PC-9 (cell line): ENCODE results near the gene CCDC134. TPM values are rescaled to one million over a fixed set of nuclear protein-coding genes. Genes with fewer than 3 reads are reported as not detected.

Source experiments
- Bru-seq: library from RNA; stranded (reverse); fragments of 400-500 nt; gene quantifications from one replicate; lab custom pipeline; 2021; lab: Mats Ljungman, UMichigan
- BruChase-seq, 2 experiments: library from RNA; stranded (reverse); fragments of 400-500 nt; gene quantifications; one replicate each; lab custom pipeline; 2021; lab: Mats Ljungman, UMichigan
- BruUV-seq: library from RNA; stranded (reverse); fragments of 400-500 nt; replicated peaks from 2 replicates; lab custom pipeline; 2021; lab: Mats Ljungman, UMichigan
- CTCF ChIA-PET: fragments of 300-600 bp; sonication (Branson Sonifier 250); formaldehyde crosslinking; loops from one replicate; lab custom pipeline; 2022; ENCODE audit warnings: antibody characterized with exemption; lab: Charles Lee
- POLR2A ChIA-PET: fragments of 300-600 bp; sonication (Branson Sonifier 250); formaldehyde crosslinking; loops from one replicate; lab custom pipeline; 2022; ENCODE audit warnings: antibody characterized with exemption; ENCODE audit not compliant: unreplicated experiment; lab: Charles Lee
- DNase-seq, 2 experiments: peaks; one replicate each; pipeline versions ENCODE4 v3.0.0 to v3.0.0-alpha.2; 2015 to 2022; ENCODE audit warnings: mixed read lengths in 1 of 2
- H2AFZ ChIP-seq: fragments of 200-600 bp; sonication (generic); 2 replicates; pipeline ENCODE4 v1.8.1; 2017; ENCODE audit warnings: antibody characterized with exemption
- H3F3A ChIP-seq: fragments of 200-600 bp; sonication (generic); 2 replicates; pipeline ENCODE4 v1.8.1; 2017; ENCODE audit warnings: antibody characterized with exemption, mild to moderate bottlenecking, low read depth; ENCODE audit not compliant: insufficient read depth
- H3K27ac ChIP-seq: fragments of 200-600 bp; sonication (generic); 2 replicates; pipeline ENCODE4 v1.6.1; 2016; ENCODE audit warnings: mixed run types
- H3K27me3 ChIP-seq: fragments of 200-600 bp; sonication (generic); 2 replicates; pipeline ENCODE4 v1.6.1; 2016; ENCODE audit warnings: low read depth, mixed run types; ENCODE audit not compliant: insufficient read depth
- H3K36me3 ChIP-seq: fragments of 200-600 bp; sonication (generic); 2 replicates; pipeline ENCODE4 v1.6.1; 2016; ENCODE audit warnings: low read depth, mixed run types
- H3K4me1 ChIP-seq: fragments of 200-600 bp; sonication (generic); replicated peaks from 2 replicates; pipeline ENCODE4 v1.6.1; 2016; ENCODE audit warnings: mixed run types; ENCODE audit not compliant: insufficient read depth
- H3K4me2 ChIP-seq: fragments of 200-600 bp; sonication (generic); 2 replicates; pipeline ENCODE4 v1.6.1; 2017; ENCODE audit warnings: mixed run types
- H3K4me3 ChIP-seq: fragments of 200-600 bp; sonication (generic); 2 replicates; pipeline ENCODE4 v1.6.1; 2016; ENCODE audit warnings: mixed run types
- H3K79me2 ChIP-seq: fragments of 200-600 bp; sonication (generic); 2 replicates; pipeline ENCODE4 v1.6.1; 2017; ENCODE audit warnings: low read depth, mixed run types
- H3K9me2 ChIP-seq: fragments of 200-600 bp; sonication (generic); 2 replicates; pipeline ENCODE4 v1.8.1; 2017; ENCODE audit warnings: mild to moderate bottlenecking; ENCODE audit not compliant: insufficient read depth
- H3K9me3 ChIP-seq: fragments of 200-600 bp; sonication (generic); 2 replicates; pipeline ENCODE4 v1.8.1; 2016; ENCODE audit warnings: low read depth; ENCODE audit not compliant: insufficient read depth
- H4K20me1 ChIP-seq: fragments of 200-600 bp; sonication (generic); 2 replicates; pipeline ENCODE4 v1.8.1; 2017; ENCODE audit not compliant: insufficient read depth
- CTCF ChIP-seq: fragments of 200-600 bp; sonication (generic); conservative IDR thresholded peaks from 2 replicates; pipeline ENCODE4 v1.6.1; 2017; ENCODE audit warnings: mixed run types, antibody characterized with exemption, mild to moderate bottlenecking, moderate library complexity
- EZH2 ChIP-seq: fragments of 200-600 bp; sonication (generic); IDR thresholded peaks from 2 replicates; pipeline ENCODE4 v1.8.0; 2017; ENCODE audit warnings: antibody characterized with exemption, low read depth
- intact Hi-C: fragments of 100-400 bp; cut with micrococcal nuclease; formaldehyde crosslinking; loops from one replicate; pipeline ENCODE4 v1.10.0; 2022; ENCODE audit not compliant: unreplicated experiment
- long read RNA-seq: library from polyadenylated mRNA; stranded (forward); transcript quantifications from one replicate; pipeline ENCODE4 v2.0.0, GENCODE V29; 2022
- total RNA-seq: library from RNA; stranded (reverse); gene quantifications from 2 replicates; pipeline ENCODE4 v1.2.3, GENCODE V29; 2021

Gene CCDC134
- total RNA-seq = 29.0 and 33.3 TPM in 2 replicates
- percentile 67 among the genes with signal in this experiment for Bru-seq, nascent RNA
- percentile 67 among the genes with signal in this experiment for BruChase-seq, experiment 1, labeled RNA remaining after a 2-hour chase
- percentile 65 among the genes with signal in this experiment for BruChase-seq, experiment 2, labeled RNA remaining after a 6-hour chase
- long read RNA-seq, transcript CCDC134-201 (7 exons, 1,270 nt) = major isoform, 10 of 20 reads
- long read RNA-seq, partial matches to known transcripts = 0 of 20 reads
- long read RNA-seq, other reads (novel, unspliced or antisense) = 10 of 20 reads

- POLR2A ChIA-PET = interaction anchor here (0.5 to 1.3 kb wide), 17 partner anchors 8 to 354 kb away, joined by 3 to 19 read pairs (median 3); partner anchors contain the start of gene SREBF2
- Histone ChIP-seq H3K27me3 (no peaks in the 10 kb centered on the region), H2AFZ (peak within 1 kb of the TSS; percentile 96), H3K36me3 (no peaks in the 10 kb centered on the region), H3K9me2 (no peaks in the 10 kb centered on the region), H3K27ac (peak within 1 kb of the TSS; percentile 46), H4K20me1 (no peaks in the 10 kb centered on the region), H3K4me3 (peak within 1 kb of the TSS; percentile 71), H3K4me1 (peaks cover 27% of the 10 kb centered on the region), H3F3A (peaks cover 9% of the 10 kb centered on the region; the same call in 1 of the 2 replicates), H3K9me3 (no peaks in the 10 kb centered on the region), H3K79me2 (peaks cover 43% of the 10 kb centered on the region), H3K4me2 (peak within 1 kb of the TSS; percentile 89)
- intact Hi-C loops = loop anchor here (1.0 to 2.0 kb wide), 4 partner anchors 32 to 134 kb away; no protein-coding TSS in a partner anchor
- DNase-seq = peak; percentile 78 to 96
- BruUV-seq = TSS peak; percentile 65
- TF ChIP-seq EZH2 = no peak
- no peak for TF ChIP-seq CTCF
- CTCF ChIA-PET = interaction anchor here (0.5 to 3.3 kb wide), 5 partner anchors 28 to 639 kb away, joined by 3 to 19 read pairs (median 8); no protein-coding TSS in a partner anchor
These were observed at the start of gene CCDC134 for GRCh38 chr22:41800348-41801146. CCDC134 (plus strand) TSS chr22:41800679; CDS start chr22:41808891, 8,212 bp downstream.

DNA sequence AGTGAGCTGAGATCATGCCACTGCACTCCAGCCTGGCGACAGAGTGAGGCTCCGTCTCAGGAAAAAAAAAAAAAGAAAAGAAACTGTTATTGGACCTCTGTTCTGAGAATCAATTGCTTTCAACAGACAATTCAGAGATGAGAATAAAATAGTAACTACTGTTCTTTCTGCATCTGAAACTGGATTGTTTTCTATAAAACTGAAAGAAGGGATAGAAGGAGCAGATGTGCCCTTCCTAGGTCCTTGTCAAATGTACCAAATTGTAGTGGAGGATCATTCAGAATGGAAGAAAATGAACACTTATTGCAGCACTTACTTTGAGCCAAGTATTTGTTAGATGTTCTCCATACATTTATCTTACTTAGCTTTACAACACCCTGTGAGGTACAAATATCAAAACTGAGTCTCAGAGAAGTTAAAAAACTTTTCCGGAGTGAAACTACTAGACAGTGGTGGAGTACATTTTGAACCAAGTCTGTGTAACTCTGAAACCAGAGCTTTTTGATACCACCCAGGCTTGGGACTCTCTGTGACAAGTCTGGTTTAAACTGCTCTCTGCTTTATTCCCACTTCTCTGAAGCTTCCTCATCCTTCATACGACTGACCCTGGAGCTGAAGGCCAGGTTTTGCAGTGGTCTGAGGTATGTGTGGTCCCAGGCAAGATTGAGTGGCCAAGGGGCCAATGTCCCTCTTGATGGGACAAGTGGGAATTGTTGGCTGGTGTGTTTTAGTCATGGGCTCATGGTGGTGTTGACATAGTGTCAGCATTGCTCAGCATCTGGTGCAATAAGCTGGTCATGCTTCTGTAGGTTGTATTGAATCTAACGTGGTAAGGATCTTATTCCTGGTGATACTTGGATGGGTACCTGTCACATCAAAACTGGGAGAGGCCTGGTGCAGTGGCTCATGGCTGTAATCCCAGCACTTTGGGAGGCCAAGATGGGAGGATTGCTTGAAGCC, 48.2 kb upstream of the CCDC134 start:
- CTCF ChIA-PET = interaction anchor here (1.5 kb wide), 1 partner anchor 55 kb away, joined by 5 read pairs; no protein-coding TSS in a partner anchor
- POLR2A ChIA-PET = no interaction called here
- DNase-seq = no peak

More for the DNA sequence above, 48.2 kb upstream of the CCDC134 start:
- H3K4me2 ChIP-seq = no peak overlapping the region
- no peaks in the 10 kb centered on the region for H3K36me3 ChIP-seq
- H3K27me3 ChIP-seq = no peaks in the 10 kb centered on the region
- intact Hi-C loops = no loop called here
- no peaks in the 10 kb centered on the region for H4K20me1 ChIP-seq
- no peaks in the 10 kb centered on the region for H3K9me3 ChIP-seq
- peaks cover under 1% of the 10 kb centered on the region; the same call in 1 of the 2 replicates for H3K4me1 ChIP-seq
- no peak overlapping the region for H3K27ac ChIP-seq
- no peaks in the 10 kb centered on the region for H3K79me2 ChIP-seq
- no TSS peak for BruUV-seq
- no peaks in the 10 kb centered on the region for H3K9me2 ChIP-seq
- no peak overlapping the region for H3K4me3 ChIP-seq
- H3F3A ChIP-seq = no peaks in the 10 kb centered on the region; the same call in 1 of the 2 replicates
- H2AFZ ChIP-seq = no peak overlapping the region
- no peak for TF ChIP-seq EZH2
- no peak for TF ChIP-seq CTCF
